Measurements from ENCODE around the gene RER1.
A peak's percentile ranks its signal among the peaks of the same experiment; 100 is the strongest.

RER1 gene, protein sequence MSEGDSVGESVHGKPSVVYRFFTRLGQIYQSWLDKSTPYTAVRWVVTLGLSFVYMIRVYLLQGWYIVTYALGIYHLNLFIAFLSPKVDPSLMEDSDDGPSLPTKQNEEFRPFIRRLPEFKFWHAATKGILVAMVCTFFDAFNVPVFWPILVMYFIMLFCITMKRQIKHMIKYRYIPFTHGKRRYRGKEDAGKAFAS

DNA sequence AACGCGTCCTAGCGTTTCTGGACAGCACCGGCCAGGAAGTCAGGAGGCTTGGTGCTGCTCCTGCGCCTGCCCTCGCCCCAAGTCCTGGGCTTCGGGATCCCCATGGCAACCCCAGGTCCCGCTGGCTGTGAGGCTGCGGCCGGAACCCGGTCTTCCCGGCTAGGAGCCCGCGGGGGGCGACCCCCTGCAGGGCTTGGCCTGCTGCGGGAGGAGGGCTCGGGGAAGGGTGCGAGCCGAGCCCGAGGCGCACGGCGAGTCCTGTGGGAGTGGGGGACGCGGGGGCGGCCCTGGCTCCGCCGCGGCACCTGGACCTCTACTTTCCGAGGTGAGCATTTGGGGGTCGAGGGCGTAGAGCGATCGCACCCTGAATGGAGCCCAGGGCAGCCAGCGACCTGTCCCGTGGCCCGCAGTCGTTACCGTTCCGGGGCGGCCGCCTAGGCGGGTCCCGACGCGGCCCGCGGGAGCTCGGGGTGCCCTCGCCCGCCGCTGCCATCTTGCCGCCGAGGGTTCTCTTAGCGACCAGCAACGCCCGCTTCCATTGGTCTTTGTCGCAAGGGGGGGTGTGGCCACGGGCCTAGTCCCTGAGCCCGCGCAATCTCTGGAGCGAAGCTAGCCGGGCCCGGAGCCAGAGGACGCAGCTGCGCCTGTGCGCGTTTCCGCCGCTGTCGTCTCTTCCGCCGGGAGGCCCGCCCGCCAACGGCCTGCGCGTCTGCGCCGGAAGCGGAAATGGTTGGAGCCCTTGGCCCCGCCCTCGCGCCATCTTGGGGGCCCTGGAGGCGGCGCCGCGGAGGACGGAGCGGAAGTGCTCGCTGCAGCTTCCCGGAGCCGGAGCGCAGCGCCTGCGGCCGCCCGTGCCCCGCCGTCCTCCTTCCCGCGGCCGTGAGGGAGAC lies at the start of gene RER1, which contains the start of gene MORN1:
TSS of gene RER1 (plus strand) at position 801 of the 890 bp plus-strand sequence. CDS start 3,950 bp downstream, outside the sequence.
TSS of gene MORN1 (minus strand) at position 514 of the 890 bp plus-strand sequence. CDS start at position 493, 21 bp downstream.
- peak; percentile 97 to 98 for DNase-seq (ENCODE audit: low read depth in 2 of 2)

DNA sequence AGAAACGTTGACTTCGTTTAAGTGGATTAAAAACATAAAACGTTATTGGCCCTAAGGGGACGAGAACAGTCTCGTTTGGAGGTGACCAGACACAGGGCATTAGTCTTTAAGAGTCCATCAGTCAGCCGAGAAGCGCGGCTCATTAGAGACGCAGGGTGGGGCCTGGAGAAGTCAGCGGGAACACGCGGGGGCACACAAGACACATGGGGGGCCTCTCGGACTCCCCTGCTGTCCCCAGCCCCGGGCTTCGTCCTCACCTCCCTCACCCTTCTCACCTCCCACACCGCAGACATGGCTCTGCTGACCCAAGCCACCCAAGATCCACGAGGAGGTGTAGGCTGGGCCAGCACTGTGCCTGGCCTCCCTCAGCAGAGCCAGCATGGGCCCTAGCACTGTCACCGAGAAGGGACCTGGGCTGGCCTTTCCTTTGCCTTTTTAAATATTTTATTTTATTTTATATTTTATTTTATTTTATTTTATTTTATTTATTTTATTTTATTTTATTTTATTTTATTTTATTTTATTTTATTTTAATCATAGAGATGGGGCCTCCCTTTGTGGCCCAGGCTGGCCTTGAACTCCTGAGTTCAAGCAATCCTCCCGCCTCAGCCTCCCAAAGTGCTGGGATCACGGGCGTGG lies 49.1 kb upstream of the RER1 start:
- no peak for DNase-seq (ENCODE audit: low read depth in 2 of 2)

DNA sequence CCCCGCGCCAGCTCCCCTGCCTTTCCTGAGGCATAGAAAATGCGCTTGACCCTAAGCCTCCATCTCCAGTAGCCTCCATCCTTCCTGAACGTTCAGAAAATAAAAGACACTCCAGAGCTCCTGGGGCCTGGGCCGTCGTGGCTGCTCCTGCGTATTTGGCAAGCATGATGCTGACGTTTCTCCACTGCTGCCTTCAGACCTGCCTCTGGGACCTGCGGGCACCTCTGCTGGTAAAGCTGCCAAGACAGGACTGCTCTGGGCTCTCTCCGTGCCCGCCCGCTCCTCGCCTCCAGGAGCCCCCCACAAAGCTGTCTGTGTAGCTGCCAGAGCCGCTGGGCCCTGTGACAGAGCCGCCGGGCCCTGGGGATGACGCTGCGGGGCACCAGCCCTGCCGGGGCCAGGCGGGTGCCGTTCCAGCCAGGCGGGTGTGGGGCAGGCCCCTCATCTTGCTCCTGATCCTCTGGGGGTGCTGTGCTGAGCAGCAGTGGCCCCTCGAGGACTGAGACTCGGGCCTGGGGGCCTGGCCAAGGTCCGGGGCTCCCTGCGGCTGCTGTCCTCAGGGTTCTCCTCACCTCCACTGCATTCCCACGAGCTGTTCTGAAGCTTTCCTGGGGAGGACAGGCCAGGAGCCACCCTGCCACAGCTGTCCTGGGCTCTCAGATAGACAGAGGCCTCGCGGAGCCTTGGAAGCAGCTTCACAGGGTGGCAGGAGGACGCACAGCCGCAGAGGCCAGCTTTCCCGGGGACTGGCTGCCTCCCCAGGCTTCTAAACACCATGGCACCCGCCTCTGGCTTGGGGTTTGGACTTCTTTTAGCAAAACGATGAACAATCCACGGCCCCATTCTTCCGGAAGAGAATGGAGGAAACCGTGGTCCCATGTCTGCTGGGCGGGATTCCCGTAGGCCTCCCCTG lies 48.4 kb upstream of the RER1 start:
- DNase-seq (ENCODE audit: low read depth in 2 of 2), result no peak

GRCh38 chr1:2344121-2344681 lies 47.4 kb upstream of the RER1 start:
- no peak for DNase-seq (ENCODE audit: low read depth in 2 of 2)

DNA sequence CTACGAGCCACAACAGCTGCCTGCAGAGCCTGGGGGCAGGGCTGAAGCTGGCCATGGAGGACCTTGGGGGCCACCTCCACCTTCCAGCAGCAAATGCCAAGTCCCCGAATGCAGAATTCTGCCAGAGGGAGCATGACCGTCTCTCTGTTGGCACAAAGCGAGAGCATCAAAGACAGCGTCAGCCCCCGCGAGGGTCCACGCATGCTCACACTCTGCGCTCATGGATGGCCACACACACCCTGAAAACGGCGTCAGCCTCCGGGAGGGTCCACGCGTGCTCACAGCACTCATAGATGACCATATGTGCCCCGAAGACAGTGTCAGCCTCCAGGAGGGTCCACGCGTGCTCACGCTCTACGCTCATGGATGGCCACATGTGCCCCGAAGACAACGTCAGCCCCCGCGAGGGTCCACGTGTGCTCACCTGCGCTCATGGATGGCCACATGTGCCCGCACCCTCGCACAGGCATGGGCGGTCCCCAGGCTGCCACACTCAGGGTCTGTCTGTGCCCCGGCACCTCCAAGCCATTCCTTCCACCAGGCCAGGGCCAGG lies 46.8 kb upstream of the RER1 start:
- DNase-seq (ENCODE audit: low read depth in 2 of 2), result no peak

DNA sequence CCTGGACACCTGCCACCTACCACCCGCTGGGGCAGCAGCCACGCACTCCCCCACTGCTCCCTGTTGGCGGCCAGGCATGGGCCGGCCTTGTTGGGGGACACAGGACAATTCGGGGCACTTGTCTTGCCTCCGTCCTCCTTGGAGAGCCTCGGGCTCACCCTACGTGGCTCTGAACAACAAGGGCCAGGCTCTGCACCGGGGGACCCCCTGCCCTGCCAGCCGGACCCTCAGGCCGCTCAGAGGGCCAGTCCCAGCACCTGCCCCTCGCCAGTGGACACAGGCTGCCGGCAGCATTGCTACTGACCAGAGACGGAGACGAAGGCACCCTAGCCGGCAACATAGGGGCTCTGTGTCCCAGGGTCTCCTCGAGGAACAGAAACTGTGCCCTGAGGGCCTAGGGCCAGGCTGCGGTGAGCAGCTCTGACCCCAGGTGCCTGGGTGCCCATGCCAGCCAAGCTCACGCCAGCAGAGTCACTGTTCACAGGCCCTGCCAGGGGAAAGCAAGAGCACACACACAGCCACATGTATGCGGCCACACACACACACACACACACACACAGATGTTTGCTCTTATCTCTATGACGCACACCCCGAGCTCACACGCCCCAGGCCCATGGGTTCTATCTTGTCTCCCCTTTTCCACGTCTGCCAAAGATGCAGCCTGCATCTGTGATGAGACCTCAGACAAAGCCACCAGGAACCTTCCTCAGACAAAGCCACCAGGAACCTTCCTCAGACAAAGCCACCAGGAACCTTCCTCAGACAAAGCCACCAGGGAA lies 46.2 kb upstream of the RER1 start:
- DNase-seq (ENCODE audit: low read depth in 2 of 2), result no peak

GRCh38 chr1:2346691-2347408 lies 44.8 kb upstream of the RER1 start:
- no peak for DNase-seq (ENCODE audit: low read depth in 2 of 2)

GRCh38 chr1:2347409-2347785 lies 44.2 kb upstream of the RER1 start:
- no peak for DNase-seq (ENCODE audit: low read depth in 2 of 2)

GRCh38 chr1:2347896-2348295 lies 43.7 kb upstream of the RER1 start:
- DNase-seq (ENCODE audit: low read depth in 2 of 2), result no peak

- no peak for DNase-seq (ENCODE audit: low read depth in 2 of 2)
Measured at GRCh38 chr1:2348346-2349325, 43.0 kb upstream of the RER1 start.

DNA sequence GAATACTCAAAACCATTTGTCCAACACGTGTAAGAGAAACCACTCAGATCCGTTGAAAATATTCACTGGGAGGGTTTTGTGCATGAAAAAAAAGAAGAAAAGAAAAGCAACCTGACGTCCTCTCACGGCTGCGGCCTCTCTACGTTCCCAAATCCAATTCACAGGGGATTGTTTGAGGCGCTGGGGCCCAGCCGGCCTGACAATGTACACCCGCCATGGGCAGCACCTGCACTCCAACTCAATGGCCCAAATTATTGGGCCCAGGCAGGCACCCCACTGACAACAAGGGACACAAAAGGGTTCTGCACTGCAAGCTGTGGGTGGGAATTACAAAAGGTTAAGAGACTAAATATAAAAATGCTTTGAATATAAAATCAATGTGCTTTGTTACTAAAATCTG lies 41.8 kb upstream of the RER1 start:
- DNase-seq (ENCODE audit: low read depth in 2 of 2), result no peak

GRCh38 chr1:2350501-2350900 lies 41.1 kb upstream of the RER1 start:
- DNase-seq (ENCODE audit: low read depth in 2 of 2), result no peak

DNA sequence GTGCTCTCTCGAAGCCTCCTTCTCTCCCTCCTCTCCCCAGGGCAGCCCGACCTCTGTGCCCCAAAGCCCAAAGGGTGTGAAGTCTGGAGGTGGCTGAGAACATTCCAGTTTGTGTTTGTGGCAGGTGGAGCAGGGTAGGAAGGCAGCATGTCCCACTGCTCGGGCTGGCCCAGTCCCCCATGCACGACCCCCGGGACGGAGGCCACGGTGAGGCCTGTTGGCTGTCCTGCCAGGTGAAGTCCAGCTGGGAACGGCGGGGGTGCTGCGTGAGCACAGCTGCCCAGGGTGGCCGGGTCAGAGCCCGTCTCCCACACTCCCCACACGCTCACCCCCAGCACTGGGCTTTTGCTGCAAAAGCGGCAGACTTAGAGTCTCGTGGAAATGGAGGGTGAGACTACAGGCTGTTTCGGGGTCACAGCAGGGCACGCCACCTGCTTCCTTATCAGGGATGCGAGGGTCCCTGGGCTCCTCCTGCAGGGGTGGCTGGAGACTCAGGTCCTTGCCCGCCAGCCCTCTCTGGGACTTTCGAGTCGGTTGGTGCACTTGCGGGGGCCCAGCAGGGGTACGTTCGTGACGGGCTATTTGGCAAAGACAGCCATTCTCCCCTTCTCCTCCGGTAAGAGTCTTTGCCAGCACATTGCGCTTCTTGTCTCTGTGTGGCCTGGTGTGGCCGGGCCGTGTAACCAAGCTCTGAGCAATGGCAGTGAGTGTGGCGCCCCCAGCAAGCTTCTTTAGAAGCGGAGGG lies 40.6 kb upstream of the RER1 start:
- no peak for DNase-seq (ENCODE audit: low read depth in 2 of 2)

GRCh38 chr1:2351723-2352122 lies 39.9 kb upstream of the RER1 start:
- DNase-seq (ENCODE audit: low read depth in 2 of 2), result no peak

- DNase-seq (ENCODE audit: low read depth in 2 of 2), result no peak
Measured at GRCh38 chr1:2352341-2352896, 39.2 kb upstream of the RER1 start.

- DNase-seq (ENCODE audit: low read depth in 2 of 2), result no peak
Measured at GRCh38 chr1:2352897-2353550, 38.6 kb upstream of the RER1 start.
